ENCODE results near the gene SLC24A4.

Gene SLC24A4

DNA sequence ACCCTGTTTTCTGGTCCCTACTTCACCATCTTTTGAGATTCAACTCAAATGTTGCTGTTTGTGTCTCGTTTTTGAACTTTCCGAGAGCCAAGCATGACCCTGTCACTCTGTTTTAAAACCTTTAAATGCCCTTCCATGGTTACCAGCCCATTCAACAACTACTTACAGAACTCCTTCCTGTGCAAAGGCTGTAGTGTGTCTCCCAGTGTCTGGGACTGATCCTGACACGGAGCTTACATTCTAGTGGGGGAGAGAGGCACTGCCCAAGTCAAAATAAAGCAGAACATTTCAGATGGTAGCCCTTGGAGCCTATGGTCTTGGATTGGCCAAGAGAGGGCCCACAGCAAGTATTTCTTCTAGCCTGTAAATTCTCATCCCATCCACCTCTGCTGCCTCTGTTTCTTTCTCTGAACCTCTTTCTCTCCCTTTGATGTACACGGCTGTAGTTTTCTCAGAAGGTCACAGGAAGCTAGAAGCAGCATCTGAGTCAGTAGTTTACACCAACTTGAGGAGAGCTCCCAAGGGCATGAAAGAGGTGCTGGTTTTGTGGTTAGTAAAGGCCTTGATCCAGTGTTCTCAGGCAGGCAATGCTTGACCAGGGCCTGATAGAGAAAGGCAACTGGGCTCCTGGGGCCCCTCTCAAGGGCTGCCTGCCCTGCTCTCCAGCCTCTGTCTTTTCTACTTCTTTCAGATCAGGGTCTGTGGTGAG lies 42.3 kb upstream of the SLC24A4 start:
- TF ChIP-seq, protein P1, sequence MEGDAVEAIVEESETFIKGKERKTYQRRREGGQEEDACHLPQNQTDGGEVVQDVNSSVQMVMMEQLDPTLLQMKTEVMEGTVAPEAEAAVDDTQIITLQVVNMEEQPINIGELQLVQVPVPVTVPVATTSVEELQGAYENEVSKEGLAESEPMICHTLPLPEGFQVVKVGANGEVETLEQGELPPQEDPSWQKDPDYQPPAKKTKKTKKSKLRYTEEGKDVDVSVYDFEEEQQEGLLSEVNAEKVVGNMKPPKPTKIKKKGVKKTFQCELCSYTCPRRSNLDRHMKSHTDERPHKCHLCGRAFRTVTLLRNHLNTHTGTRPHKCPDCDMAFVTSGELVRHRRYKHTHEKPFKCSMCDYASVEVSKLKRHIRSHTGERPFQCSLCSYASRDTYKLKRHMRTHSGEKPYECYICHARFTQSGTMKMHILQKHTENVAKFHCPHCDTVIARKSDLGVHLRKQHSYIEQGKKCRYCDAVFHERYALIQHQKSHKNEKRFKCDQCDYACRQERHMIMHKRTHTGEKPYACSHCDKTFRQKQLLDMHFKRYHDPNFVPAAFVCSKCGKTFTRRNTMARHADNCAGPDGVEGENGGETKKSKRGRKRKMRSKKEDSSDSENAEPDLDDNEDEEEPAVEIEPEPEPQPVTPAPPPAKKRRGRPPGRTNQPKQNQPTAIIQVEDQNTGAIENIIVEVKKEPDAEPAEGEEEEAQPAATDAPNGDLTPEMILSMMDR (IDR thresholded peaks at IDR 0.05; ENCODE audit: low read depth, low read length, missing control alignments) = no peak
- in situ Hi-C loops (cut with HindIII; ENCODE audit: low pct_ligation_motif_present, low sequenced_read_pairs) = no loop called here
- Histone ChIP-seq H3K36me3 (replicated peaks) (no peaks in the 10 kb centered on the region), H3K27me3 (replicated peaks) (no peaks in the 10 kb centered on the region), H3K4me3 (ENCODE audit: low read depth, low read length) (no peak overlapping the region), H3K27ac (no peak overlapping the region)
- no peak for DNase-seq

DNA sequence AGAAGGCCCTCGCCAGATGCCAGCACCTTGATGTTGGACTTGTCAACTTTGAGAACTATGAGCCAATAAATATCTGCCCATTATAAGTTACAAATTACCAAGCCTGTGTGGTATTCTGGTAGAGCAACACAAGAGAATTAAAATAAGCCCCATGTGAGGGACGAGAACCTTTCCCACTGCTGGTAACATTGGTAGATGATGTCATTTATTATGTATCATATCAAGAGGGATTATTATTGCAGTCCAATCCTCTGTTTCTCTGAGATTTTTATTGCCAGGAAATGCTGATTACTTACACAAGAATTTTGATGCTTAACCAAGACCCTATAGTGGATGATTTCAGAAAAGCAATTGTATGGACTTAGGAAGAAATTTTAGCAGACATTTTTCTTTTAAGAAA lies 40.3 kb upstream of the SLC24A4 start:
- TF ChIP-seq, protein P1 (IDR thresholded peaks at IDR 0.05; ENCODE audit: low read depth, low read length, missing control alignments) = no peak
- Histone ChIP-seq H3K27me3 (replicated peaks) (no peaks in the 10 kb centered on the region), H3K36me3 (replicated peaks) (no peaks in the 10 kb centered on the region), H3K27ac (no peak overlapping the region), H3K4me3 (ENCODE audit: low read depth, low read length) (no peak overlapping the region)
- no peak for DNase-seq
- in situ Hi-C loops (cut with HindIII; ENCODE audit: low pct_ligation_motif_present, low sequenced_read_pairs) = no loop called here

DNA sequence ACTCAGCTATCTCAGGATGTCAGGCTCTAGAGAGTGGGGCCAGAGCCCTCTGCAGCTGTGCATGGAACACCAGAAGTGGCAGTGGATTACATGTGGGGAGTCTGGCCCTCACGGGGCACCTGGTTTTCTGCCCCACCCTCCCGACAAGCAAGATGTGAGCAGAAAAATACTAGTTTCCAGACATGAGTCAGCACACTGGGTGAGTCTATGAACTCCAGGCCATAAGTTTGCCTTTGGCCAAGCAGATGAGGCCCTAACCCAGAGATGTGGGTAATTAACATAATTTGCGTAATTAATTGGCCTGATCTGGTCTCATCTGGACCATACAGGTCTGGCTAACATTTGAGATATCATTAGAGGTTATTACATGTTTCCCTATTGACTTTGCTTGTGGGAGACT lies 37.7 kb upstream of the SLC24A4 start:
- DNase-seq = no peak
- Histone ChIP-seq H3K36me3 (replicated peaks) (no peaks in the 10 kb centered on the region), H3K27ac (no peak overlapping the region), H3K27me3 (replicated peaks) (no peaks in the 10 kb centered on the region), H3K4me3 (ENCODE audit: low read depth, low read length) (no peak overlapping the region)
- in situ Hi-C loops (cut with HindIII; ENCODE audit: low pct_ligation_motif_present, low sequenced_read_pairs) = no loop called here
- TF ChIP-seq, protein P1 (IDR thresholded peaks at IDR 0.05; ENCODE audit: low read depth, low read length, missing control alignments) = no peak

DNA sequence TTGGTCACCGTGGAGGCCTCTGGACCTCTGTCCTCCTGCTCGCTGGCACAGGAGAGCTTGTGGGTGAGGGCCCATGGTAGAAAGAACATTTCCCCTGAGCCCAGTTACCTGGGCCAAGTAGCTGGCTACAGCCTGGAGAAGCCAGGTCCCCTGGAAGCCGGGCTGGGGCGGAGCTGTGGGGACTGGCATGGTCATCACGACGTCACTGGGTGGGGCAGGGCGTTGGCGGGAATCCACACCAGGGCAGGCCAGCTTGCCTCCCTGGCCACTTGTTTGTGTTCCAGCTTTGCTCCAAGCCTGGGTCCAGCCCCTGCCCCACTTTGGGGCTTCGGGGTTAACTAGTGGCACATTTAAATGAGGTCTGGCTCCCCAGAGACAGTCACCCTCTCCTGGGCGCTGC lies 35.0 kb upstream of the SLC24A4 start:
- in situ Hi-C loops (cut with HindIII; ENCODE audit: low pct_ligation_motif_present, low sequenced_read_pairs) = no loop called here
- Histone ChIP-seq H3K27me3 (replicated peaks) (no peaks in the 10 kb centered on the region), H3K36me3 (replicated peaks) (no peaks in the 10 kb centered on the region), H3K27ac (no peak overlapping the region), H3K4me3 (ENCODE audit: low read depth, low read length) (no peak overlapping the region)
- TF ChIP-seq, protein P1 (IDR thresholded peaks at IDR 0.05; ENCODE audit: low read depth, low read length, missing control alignments) = no peak
- no peak for DNase-seq

DNA sequence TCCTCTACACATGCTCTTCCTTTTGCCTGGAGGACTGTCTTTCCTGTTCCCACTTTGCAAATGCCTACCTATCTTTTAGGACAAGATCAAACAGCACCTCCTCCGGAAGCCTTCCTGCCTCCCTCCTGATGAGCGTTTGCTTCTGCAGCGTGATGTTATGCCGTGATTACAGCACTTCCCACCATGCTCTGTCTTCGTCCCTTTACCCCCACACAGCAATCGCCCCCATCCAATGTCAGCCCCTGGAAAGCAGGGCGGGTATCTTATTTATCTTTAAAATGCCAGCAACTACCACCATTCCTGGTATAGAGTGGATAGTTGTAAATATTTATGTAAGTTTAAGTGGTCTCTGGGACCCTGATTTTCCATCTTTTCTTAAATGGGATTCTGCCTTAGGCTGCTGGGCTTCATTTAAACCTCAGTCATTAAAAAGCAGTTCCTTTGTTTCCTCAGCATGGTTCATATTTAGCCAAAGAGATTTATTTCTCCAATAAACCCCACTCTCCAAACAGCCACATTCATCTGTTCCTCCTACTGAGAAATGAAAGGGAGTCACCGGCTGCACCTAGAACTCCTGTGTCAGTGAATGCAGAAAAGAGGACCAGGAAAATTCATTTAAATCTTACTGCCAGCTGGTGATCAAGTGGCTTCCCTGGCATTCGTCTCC lies 33.8 kb upstream of the SLC24A4 start:
- TF ChIP-seq, protein P1 (IDR thresholded peaks at IDR 0.05; ENCODE audit: low read depth, low read length, missing control alignments) = no peak
- Histone ChIP-seq H3K36me3 (replicated peaks) (no peaks in the 10 kb centered on the region), H3K4me3 (ENCODE audit: low read depth, low read length) (no peak overlapping the region), H3K27ac (no peak overlapping the region), H3K27me3 (replicated peaks) (no peaks in the 10 kb centered on the region)
- no peak for DNase-seq
- in situ Hi-C loops (cut with HindIII; ENCODE audit: low pct_ligation_motif_present, low sequenced_read_pairs) = no loop called here

Data from brain microvascular endothelial cell (primary cell).